K562 (cell line): ENCODE results near the gene ATP2A3. TPM values are rescaled to one million over a fixed set of nuclear protein-coding genes. Genes with fewer than 3 reads are reported as not detected.

Source experiments
- MNT ChIP-seq, 2 experiments: fragments of 450-650 bp; conservative IDR thresholded peaks; 2 replicates each; pipeline ENCODE4 v1.6.1; 2017; ENCODE audit warnings: mild to moderate bottlenecking in 2 of 2, moderate library complexity in 2 of 2
- MYBL2 ChIP-seq, 2 experiments: fragments of 450-650 bp in 1 of 2; sonication (generic) in 1 of 2; formaldehyde crosslinking in 1 of 2; IDR thresholded peaks; 2 replicates each; pipeline versions ENCODE4 v1.6.1 to v1.8.1; 2017 to 2022; ENCODE audit warnings: borderline replicate concordance in 1 of 2, inconsistent platforms in 1 of 2, low read depth in 1 of 2, mild to moderate bottlenecking in 1 of 2, missing genetic modification reagents in 1 of 2, moderate library complexity in 1 of 2
- PRMT5 ChIP-seq: sonication (generic); formaldehyde crosslinking; IDR thresholded peaks from 2 replicates; pipeline ENCODE4 v1.5.0; 2020; ENCODE audit warnings: missing genetic modification reagents
- ZNF232 ChIP-seq: sonication (generic); formaldehyde crosslinking; IDR thresholded peaks from 2 replicates; pipeline ENCODE4 v1.8.0; 2022; ENCODE audit warnings: mild to moderate bottlenecking, missing genetic modification reagents
- polyA plus RNA-seq, 8 experiments: library from polyadenylated mRNA; depleted of rRNA in 4 of 8; stranded (reverse) in 5 of 8; unstranded in 3 of 8; fragments of >200 nt; fragmentation: Nextera tagmentation in 2 of 8; fragmentation: Illumina TruSeq in 1 of 8; extraction: Ambion mirVana in 2 of 8; extraction: Trizol in 1 of 8; gene quantifications; 2 replicates each; pipeline versions ENCODE4 v1.2.1 to v1.2.3, GENCODE V29; 2011 to 2014; ENCODE audit warnings: inconsistent platforms in 1 of 8, missing spikeins in 1 of 8
- total RNA-seq, 7 experiments: library from RNA; depleted of rRNA in 6 of 7; stranded (reverse); fragments of >200 nt in 6 of 7; fragmentation: Illumina TruSeq in 2 of 7; extraction: Trizol in 2 of 7; gene quantifications; 2 replicates each; pipeline versions ENCODE4 v1.2.1 to v1.2.3, GENCODE V29; 2011 to 2021; ENCODE audit warnings: low replicate concordance in 1 of 7
- TF ChIP-seq, protein P1 (sequence below): fragments of 450-650 bp; IDR thresholded peaks from 2 replicates; pipeline ENCODE4 v1.6.1; 2016; ENCODE audit warnings: low read depth

The ATP2A3 gene
- total and polyA plus RNA-seq, 9 of the 15 experiments (the other 6 are each of a cell fraction or from before 2014, with no cell fraction given), result 0.65 to 103 (median 31.3) TPM

GRCh38 chr17:3896968-3897235, 67.3 kb downstream of the ATP2A3 start (continued):
- TF ChIP-seq, protein P1, sequence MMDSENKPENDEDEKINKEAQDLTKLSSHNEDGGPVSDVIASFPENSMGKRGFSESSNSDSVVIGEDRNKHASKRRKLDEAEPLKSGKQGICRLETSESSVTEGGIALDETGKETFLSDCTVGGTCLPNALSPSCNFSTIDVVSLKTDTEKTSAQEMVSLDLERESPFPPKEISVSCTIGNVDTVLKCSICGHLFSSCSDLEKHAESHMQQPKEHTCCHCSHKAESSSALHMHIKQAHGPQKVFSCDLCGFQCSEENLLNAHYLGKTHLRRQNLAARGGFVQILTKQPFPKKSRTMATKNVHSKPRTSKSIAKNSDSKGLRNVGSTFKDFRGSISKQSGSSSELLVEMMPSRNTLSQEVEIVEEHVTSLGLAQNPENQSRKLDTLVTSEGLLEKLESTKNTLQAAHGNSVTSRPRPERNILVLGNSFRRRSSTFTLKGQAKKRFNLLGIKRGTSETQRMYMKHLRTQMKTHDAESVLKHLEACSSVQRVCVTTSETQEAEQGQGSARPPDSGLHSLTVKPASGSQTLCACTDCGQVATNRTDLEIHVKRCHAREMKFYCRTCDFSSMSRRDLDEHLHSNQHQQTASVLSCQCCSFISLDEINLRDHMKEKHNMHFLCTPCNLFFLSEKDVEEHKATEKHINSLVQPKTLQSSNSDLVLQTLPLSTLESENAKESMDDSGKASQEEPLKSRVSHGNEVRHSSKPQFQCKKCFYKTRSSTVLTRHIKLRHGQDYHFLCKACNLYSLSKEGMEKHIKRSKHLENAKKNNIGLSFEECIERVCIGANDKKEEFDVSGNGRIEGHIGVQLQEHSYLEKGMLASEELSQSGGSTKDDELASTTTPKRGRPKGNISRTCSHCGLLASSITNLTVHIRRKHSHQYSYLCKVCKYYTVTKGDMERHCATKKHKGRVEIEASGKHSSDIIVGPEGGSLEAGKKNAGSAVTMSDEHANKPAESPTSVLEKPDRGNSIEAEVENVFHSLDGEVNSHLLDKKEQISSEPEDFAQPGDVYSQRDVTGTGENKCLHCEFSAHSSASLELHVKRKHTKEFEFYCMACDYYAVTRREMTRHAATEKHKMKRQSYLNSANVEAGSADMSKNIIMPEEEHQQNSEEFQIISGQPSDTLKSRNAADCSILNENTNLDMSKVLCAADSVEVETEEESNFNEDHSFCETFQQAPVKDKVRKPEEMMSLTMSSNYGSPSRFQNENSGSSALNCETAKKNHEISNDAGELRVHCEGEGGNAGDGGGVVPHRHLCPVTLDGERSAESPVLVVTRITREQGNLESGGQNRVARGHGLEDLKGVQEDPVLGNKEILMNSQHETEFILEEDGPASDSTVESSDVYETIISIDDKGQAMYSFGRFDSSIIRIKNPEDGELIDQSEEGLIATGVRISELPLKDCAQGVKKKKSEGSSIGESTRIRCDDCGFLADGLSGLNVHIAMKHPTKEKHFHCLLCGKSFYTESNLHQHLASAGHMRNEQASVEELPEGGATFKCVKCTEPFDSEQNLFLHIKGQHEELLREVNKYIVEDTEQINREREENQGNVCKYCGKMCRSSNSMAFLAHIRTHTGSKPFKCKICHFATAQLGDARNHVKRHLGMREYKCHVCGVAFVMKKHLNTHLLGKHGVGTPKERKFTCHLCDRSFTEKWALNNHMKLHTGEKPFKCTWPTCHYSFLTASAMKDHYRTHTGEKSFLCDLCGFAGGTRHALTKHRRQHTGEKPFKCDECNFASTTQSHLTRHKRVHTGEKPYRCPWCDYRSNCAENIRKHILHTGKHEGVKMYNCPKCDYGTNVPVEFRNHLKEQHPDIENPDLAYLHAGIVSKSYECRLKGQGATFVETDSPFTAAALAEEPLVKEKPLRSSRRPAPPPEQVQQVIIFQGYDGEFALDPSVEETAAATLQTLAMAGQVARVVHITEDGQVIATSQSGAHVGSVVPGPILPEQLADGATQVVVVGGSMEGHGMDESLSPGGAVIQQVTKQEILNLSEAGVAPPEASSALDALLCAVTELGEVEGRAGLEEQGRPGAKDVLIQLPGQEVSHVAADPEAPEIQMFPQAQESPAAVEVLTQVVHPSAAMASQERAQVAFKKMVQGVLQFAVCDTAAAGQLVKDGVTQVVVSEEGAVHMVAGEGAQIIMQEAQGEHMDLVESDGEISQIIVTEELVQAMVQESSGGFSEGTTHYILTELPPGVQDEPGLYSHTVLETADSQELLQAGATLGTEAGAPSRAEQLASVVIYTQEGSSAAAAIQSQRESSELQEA, result no peak
- TF ChIP-seq PRMT5 (CRISPR knock-in tag) (no peak), ZNF232 (CRISPR knock-in tag) (no peak), MYBL2 (IDR thresholded peaks at IDR 0.05; ENCODE audit: low read depth) (no peak), MYBL2 (CRISPR knock-in tag; IDR thresholded peaks at IDR 0.05; ENCODE audit: borderline replicate concordance) (no peak), MNT (conservative IDR thresholded peaks at IDR 0.05) (no peak)
